Measurements from ENCODE around the gene FAM237A.

Gene FAM237A

DNA sequence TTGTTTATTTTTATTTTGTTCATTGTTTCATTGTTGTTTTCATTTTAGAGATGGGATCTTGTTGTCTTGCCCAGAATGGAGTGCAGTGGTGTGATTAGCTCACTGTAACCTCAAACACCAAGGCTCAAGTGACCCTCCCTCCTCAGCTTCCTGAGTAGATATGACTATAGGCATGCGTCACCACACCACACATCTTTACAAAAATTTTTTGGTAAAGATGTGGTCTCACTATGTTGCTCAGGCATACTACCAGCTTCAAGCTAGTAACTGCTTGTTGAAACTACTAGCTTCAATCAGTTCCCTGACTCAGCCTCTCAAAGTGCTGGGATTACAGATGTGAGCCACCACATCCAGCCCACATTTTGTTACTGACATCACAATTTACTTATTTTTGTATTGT is 14.8 kb downstream of the FAM237A start:
- no peaks in the 10 kb centered on the region for H3K27me3 ChIP-seq
- H3K27ac ChIP-seq, result no peak overlapping the region
- H3K4me1 ChIP-seq, result no peaks in the 10 kb centered on the region
- intact Hi-C loops (cut with DNase I; ENCODE audit: low total_unique reads), result no loop called here
- peaks cover 0 to 3% (median 0%) of the 10 kb centered on the region in 3 donors for H3K9me3 ChIP-seq
- H3K36me3 ChIP-seq, result no peaks in the 10 kb centered on the region
- TF ChIP-seq, protein P1, sequence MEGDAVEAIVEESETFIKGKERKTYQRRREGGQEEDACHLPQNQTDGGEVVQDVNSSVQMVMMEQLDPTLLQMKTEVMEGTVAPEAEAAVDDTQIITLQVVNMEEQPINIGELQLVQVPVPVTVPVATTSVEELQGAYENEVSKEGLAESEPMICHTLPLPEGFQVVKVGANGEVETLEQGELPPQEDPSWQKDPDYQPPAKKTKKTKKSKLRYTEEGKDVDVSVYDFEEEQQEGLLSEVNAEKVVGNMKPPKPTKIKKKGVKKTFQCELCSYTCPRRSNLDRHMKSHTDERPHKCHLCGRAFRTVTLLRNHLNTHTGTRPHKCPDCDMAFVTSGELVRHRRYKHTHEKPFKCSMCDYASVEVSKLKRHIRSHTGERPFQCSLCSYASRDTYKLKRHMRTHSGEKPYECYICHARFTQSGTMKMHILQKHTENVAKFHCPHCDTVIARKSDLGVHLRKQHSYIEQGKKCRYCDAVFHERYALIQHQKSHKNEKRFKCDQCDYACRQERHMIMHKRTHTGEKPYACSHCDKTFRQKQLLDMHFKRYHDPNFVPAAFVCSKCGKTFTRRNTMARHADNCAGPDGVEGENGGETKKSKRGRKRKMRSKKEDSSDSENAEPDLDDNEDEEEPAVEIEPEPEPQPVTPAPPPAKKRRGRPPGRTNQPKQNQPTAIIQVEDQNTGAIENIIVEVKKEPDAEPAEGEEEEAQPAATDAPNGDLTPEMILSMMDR (IDR thresholded peaks at IDR 0.05), result no peak
- no peak overlapping the region for H3K4me3 ChIP-seq
- no peak for DNase-seq

- intact Hi-C loops (cut with DNase I; ENCODE audit: low total_unique reads), result no loop called here
These were observed 23.0 kb downstream of the FAM237A start for GRCh38 chr2:206665251-206665650.

GRCh38 chr2:206670531-206671319 is 28.4 kb downstream of the FAM237A start:
- no peak for DNase-seq
- Histone ChIP-seq H3K9me3 (no peaks in the 10 kb centered on the region), H3K27ac (no peak overlapping the region), H3K4me3 (no peak overlapping the region), H3K27me3 (peaks cover 0 to 6% of the 10 kb centered on the region in 2 donors), H3K4me1 (no peaks in the 10 kb centered on the region), H3K36me3 (no peaks in the 10 kb centered on the region)
- TF ChIP-seq, protein P1 (IDR thresholded peaks at IDR 0.05), result no peak
- intact Hi-C loops (cut with DNase I; ENCODE audit: low total_unique reads), result no loop called here

More at GRCh38 chr2:206665251-206665650, 23.0 kb downstream of the FAM237A start:
- Histone ChIP-seq H3K27ac (no peak overlapping the region), H3K36me3 (no peaks in the 10 kb centered on the region), H3K4me3 (no peak overlapping the region), H3K9me3 (no peaks in the 10 kb centered on the region), H3K4me1 (no peaks in the 10 kb centered on the region), H3K27me3 (no peaks in the 10 kb centered on the region)
- DNase-seq, result no peak
- TF ChIP-seq, protein P1 (IDR thresholded peaks at IDR 0.05), result no peak

- no peaks in the 10 kb centered on the region for H3K27me3 ChIP-seq
- H3K36me3 ChIP-seq, result no peaks in the 10 kb centered on the region
- DNase-seq, result no peak
- no peaks in the 10 kb centered on the region for H3K4me1 ChIP-seq
- H3K9me3 ChIP-seq, result no peaks in the 10 kb centered on the region
- intact Hi-C loops (cut with DNase I; ENCODE audit: low total_unique reads), result no loop called here
- TF ChIP-seq, protein P1 (IDR thresholded peaks at IDR 0.05), result no peak
- no peak overlapping the region for H3K4me3 ChIP-seq
- no peak overlapping the region for H3K27ac ChIP-seq
These were observed 41.3 kb downstream of the FAM237A start for GRCh38 chr2:206683546-206683945.

- Histone ChIP-seq H3K27me3 (no peaks in the 10 kb centered on the region), H3K9me3 (no peaks in the 10 kb centered on the region), H3K4me3 (no peak overlapping the region), H3K36me3 (no peaks in the 10 kb centered on the region), H3K27ac (no peak overlapping the region), H3K4me1 (no peaks in the 10 kb centered on the region)
- intact Hi-C loops (cut with DNase I; ENCODE audit: low total_unique reads), result no loop called here
- TF ChIP-seq, protein P1 (IDR thresholded peaks at IDR 0.05), result no peak
- no peak for DNase-seq
These were observed 46.2 kb downstream of the FAM237A start for GRCh38 chr2:206688453-206688852.
